B cell (primary cell): Measurements from ENCODE around the gene ZNF334.

Experiments used
- EZH2 ChIP-seq: IDR thresholded peaks from 2 replicates; pipeline ENCODE4 v1.6.1; 2012; ENCODE audit warnings: borderline replicate concordance, low read depth, mild to moderate bottlenecking, moderate library complexity, low read length; ENCODE audit not compliant: insufficient read depth, poor library complexity, severe bottlenecking
- TF ChIP-seq, protein P1 (sequence below): fragments of 200-600 bp; IDR thresholded peaks from one replicate; pipeline ENCODE4 v1.8.0; 2022; ENCODE audit warnings: antibody characterized with exemption, mild to moderate bottlenecking

DNA sequence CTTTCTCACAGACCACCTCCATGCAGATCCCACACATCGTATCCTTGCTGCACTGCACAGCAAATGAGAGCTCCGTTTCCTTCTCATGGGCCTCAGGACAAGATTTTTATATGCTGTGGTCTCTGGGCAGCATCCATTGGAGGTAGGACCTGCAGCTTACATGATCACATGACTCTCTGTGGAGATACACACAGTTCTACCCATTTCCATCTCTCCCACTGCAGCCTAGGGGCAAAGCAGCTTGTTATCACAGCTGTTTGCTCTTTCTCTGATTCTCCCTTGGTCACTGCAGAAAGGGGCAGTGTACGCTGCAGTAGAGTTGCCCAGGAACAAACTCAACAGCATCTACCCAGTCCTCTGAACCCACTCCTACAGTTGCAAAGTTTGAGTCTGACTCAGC is 48.9 kb downstream of the ZNF334 start:
- TF ChIP-seq, protein P1, sequence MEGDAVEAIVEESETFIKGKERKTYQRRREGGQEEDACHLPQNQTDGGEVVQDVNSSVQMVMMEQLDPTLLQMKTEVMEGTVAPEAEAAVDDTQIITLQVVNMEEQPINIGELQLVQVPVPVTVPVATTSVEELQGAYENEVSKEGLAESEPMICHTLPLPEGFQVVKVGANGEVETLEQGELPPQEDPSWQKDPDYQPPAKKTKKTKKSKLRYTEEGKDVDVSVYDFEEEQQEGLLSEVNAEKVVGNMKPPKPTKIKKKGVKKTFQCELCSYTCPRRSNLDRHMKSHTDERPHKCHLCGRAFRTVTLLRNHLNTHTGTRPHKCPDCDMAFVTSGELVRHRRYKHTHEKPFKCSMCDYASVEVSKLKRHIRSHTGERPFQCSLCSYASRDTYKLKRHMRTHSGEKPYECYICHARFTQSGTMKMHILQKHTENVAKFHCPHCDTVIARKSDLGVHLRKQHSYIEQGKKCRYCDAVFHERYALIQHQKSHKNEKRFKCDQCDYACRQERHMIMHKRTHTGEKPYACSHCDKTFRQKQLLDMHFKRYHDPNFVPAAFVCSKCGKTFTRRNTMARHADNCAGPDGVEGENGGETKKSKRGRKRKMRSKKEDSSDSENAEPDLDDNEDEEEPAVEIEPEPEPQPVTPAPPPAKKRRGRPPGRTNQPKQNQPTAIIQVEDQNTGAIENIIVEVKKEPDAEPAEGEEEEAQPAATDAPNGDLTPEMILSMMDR, result no peak
- no peak for TF ChIP-seq EZH2
